Fibroblast of lung (primary cell): ENCODE data around the gene LRMDA.

Source experiments
- CTCF ChIP-seq, 2 donors: IDR thresholded peaks in 1 of 2; conservative IDR thresholded peaks in 1 of 2; 1 replicate in 1 of 2; 2 replicates in 1 of 2; pipeline ENCODE4 v1.5.1; 2011 to 2012; ENCODE audit warnings: low read length in 2 of 2, control low read depth in 1 of 2, inconsistent platforms in 1 of 2, low read depth in 1 of 2, mild to moderate bottlenecking in 1 of 2
- EZH2 ChIP-seq: IDR thresholded peaks from 2 replicates; pipeline ENCODE4 v1.5.1; 2012; ENCODE audit warnings: low read length, control low read depth, mild to moderate bottlenecking; ENCODE audit errors: missing control alignments

DNA sequence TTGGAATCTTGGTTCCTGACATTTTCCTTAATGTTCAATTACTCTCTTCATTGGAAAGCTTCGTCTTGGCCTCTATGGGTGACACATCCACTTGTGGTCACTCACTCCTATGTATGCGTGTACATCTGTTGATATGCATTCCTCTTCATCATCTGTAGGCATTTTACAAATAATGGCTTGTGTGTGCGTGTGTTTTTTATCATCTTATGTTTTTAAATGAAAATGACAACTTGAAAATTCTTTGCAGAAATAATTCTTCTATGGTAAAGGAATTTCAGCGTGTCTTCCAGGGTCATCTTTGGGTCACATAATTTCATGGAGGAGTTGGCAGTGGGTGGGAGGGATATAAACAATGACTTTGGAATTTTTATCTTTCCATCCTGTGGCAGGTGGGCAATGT, 925.1 kb downstream of the LRMDA start:
- TF ChIP-seq CTCF (conservative IDR thresholded peaks at IDR 0.05 in 1 of 2, IDR thresholded peaks at IDR 0.05 in 1 of 2; ENCODE audit: low read depth in 1 of 2, low read length in 2 of 2) (no peak), EZH2 (no peak)
